Lower lobe of right lung (tissue), 2 donors: ENCODE measurements around the gene PACSIN2. TPM values are rescaled to one million over a fixed set of nuclear protein-coding genes. Genes with fewer than 3 reads are reported as not detected.

Source experiments
- ATAC-seq, 2 donors: fragments of 200-7000 bp; cut with Tn5 transposase; one replicate each; pipeline ENCODE4 v1.9.1; 2020 to 2022; ENCODE audit warnings: mild to moderate bottlenecking in 2 of 2, moderate library complexity in 2 of 2
- DNase-seq: peaks from one replicate; pipeline ENCODE4 v3.0.0-alpha.2; 2020
- H3K27ac ChIP-seq: fragments of 200-600 bp; one replicate; pipeline ENCODE4 v1.8.0; 2022
- H3K27me3 ChIP-seq: fragments of 200-600 bp; one replicate; pipeline ENCODE4 v1.8.0; 2022; ENCODE audit warnings: low read depth
- H3K36me3 ChIP-seq: fragments of 200-600 bp; one replicate; pipeline ENCODE4 v1.8.0; 2022; ENCODE audit warnings: mild to moderate bottlenecking
- H3K4me1 ChIP-seq: fragments of 200-600 bp; one replicate; pipeline ENCODE4 v1.8.0; 2022
- H3K4me3 ChIP-seq: fragments of 200-600 bp; one replicate; pipeline ENCODE4 v1.8.0; 2022; ENCODE audit warnings: mild to moderate bottlenecking
- H3K9me3 ChIP-seq: fragments of 200-600 bp; one replicate; pipeline ENCODE4 v1.8.0; 2022
- intact Hi-C: fragments of 100-400 bp; cut with DNase I; formaldehyde crosslinking; loops from one replicate; pipeline ENCODE4 v1.11.0; 2022
- total RNA-seq: library from RNA; stranded (reverse); fragmentation: NEBNext Ultra II Directional; extraction: Animal tissue kit (Norgen Biotek cat#: 25700); gene quantifications from one replicate; pipeline ENCODE4 v1.2.1, GENCODE V29; 2021
- TF ChIP-seq, protein P1 (sequence below): fragments of 200-600 bp; IDR thresholded peaks from one replicate; pipeline ENCODE4 v1.8.0; 2022; ENCODE audit warnings: antibody characterized with exemption, mild to moderate bottlenecking
- donor health status: DM: no; HTN: yes; CAD: no; lungs with severe emphysema.

Gene PACSIN2
- total RNA-seq, 1 donor from 2014 or later = 104 TPM

DNA sequence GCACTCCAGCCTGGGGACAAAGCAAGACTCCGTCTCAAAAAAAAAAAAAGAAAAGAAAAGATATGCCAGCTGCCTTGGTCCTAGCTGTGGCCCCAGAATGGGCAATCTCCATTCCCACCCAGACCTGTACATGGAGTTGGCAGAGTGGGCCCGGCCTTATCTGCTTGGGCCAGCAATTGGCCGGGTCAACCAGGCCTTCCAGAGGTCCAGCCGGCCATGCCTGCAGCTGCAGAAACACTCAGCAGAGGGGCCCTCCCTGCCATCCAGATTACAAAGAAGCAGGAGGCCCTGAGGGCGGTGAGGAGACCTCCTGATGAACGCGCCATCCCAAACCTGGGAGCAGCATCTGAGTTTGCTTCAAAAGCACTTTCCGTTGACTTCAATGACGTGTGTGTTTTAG is 131.0 kb downstream of the PACSIN2 start:
- intact Hi-C loops = no loop called here
- H3K36me3 ChIP-seq = peaks cover 97% of the 10 kb centered on the region
- TF ChIP-seq, protein P1, sequence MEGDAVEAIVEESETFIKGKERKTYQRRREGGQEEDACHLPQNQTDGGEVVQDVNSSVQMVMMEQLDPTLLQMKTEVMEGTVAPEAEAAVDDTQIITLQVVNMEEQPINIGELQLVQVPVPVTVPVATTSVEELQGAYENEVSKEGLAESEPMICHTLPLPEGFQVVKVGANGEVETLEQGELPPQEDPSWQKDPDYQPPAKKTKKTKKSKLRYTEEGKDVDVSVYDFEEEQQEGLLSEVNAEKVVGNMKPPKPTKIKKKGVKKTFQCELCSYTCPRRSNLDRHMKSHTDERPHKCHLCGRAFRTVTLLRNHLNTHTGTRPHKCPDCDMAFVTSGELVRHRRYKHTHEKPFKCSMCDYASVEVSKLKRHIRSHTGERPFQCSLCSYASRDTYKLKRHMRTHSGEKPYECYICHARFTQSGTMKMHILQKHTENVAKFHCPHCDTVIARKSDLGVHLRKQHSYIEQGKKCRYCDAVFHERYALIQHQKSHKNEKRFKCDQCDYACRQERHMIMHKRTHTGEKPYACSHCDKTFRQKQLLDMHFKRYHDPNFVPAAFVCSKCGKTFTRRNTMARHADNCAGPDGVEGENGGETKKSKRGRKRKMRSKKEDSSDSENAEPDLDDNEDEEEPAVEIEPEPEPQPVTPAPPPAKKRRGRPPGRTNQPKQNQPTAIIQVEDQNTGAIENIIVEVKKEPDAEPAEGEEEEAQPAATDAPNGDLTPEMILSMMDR = no peak

DNA sequence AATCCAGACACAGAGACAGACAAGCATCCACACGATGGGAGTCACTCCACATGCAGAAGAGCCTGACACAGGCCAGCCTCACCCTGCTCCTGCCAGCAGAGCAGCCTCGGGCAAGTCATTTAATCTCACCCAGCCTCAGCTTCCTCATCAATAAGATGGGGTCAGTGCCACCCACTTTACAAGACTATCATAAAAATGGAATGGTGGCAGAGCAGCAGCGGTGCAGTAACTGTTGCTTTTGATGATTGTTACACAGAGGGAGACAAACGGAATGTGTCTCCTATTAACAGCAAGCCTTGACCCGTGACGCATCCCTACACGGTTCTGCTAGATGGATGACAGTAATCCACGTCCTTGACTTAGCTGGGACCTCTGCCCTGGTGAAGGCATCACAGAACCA is 131.8 kb downstream of the PACSIN2 start:
- Histone ChIP-seq H3K4me1 (peaks cover 3% of the 10 kb centered on the region), H3K27me3 (no peaks in the 10 kb centered on the region), H3K36me3 (peaks cover 97% of the 10 kb centered on the region), H3K4me3 (no peak overlapping the region), H3K27ac (no peak overlapping the region), H3K9me3 (no peaks in the 10 kb centered on the region)
- intact Hi-C loops = no loop called here
- ATAC-seq (no peak), DNase-seq (no peak)
- TF ChIP-seq, protein P1 = no peak

More for the DNA sequence above, 131.0 kb downstream of the PACSIN2 start:
- H3K27ac ChIP-seq = no peak overlapping the region
- H3K27me3 ChIP-seq = no peaks in the 10 kb centered on the region
- H3K9me3 ChIP-seq = no peaks in the 10 kb centered on the region
- DNase-seq = no peak
- ATAC-seq = no peak
- no peaks in the 10 kb centered on the region for H3K4me1 ChIP-seq
- H3K4me3 ChIP-seq = no peak overlapping the region

DNA sequence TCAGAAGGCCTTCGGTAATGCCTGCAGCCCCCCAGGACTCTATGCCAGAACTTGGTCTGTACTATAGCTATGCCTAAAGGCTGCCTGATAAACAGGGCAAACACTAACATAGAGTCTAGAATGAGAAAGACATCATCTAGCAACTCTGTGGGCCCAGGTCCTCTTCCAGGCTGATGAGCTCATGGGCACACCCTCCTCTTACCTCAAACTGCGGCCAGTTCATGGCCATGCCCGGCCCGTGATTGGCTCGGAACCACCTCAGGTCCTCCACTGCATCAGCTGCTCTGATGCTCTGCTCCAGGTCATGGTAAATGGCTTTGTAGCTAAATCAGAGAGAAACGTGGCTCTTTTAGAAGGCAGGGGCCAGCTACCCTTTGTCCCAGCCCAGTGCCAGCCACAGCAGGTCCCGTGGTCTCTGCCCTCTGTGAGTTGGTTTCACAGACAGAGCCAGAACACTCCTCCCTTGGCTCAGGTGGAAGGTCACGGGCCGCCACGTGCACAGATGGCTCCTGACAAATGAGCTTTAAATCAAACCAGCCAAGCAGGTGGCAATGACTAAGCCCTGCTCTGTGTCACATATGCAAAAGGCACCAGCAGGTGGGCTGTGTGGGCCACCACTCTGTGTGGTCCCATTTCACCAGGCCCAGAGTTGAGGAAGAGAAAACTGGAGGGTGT is 132.8 kb downstream of the PACSIN2 start:
- ATAC-seq (no peak), DNase-seq (no peak)
- no peaks in the 10 kb centered on the region for H3K9me3 ChIP-seq
- no peaks in the 10 kb centered on the region for H3K27me3 ChIP-seq
- H3K36me3 ChIP-seq = peaks cover 100% of the 10 kb centered on the region
- intact Hi-C loops = no loop called here
- TF ChIP-seq, protein P1 = no peak
- H3K4me3 ChIP-seq = no peak overlapping the region
- no peak overlapping the region for H3K27ac ChIP-seq
- H3K4me1 ChIP-seq = peaks cover 6% of the 10 kb centered on the region

DNA sequence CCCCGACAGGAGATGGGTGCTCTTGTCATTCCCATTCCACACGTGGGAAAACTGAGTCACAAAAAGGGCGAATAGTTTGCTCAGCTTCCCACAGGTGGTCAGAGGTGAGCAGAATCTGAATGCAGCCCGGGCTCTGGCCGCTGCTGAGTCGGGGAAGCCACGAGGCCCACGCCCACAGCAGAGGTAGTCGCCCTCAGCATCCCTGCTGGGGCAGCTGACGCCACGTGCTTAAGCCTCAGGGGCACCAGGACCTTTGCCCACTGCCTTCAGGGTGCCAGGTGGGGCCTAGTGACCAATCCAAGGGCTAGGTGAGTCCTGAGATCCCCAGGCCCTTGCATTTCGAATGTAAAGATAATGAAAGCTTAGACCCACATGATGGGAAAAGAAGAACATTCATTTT is 133.7 kb downstream of the PACSIN2 start:
- Histone ChIP-seq H3K9me3 (no peaks in the 10 kb centered on the region), H3K4me1 (peaks cover 6% of the 10 kb centered on the region), H3K27me3 (no peaks in the 10 kb centered on the region), H3K27ac (no peak overlapping the region), H3K4me3 (no peak overlapping the region), H3K36me3 (peaks cover 100% of the 10 kb centered on the region)
- intact Hi-C loops = no loop called here
- no peak for ATAC-seq
- no peak for DNase-seq
- TF ChIP-seq, protein P1 = no peak

DNA sequence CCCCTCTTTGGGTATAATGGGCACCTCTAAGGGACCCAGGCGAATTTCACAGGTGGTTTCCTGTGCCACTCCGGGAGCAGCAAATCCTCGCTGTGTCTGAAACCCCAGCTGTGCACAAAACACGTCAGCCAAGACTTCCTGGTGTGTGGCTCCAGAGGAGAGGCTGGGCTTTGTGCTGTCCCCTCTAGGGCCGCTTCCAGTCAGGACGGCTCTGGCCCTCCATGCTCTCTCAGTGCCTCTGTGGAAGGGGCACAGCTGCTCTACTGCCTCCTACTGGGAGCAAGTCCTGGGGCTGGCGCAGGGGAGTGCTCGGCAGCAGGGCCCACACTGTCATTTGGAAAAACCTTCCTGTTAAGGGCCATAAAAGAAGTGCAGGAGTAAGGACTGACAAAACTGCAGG is 134.1 kb downstream of the PACSIN2 start:
- H3K36me3 ChIP-seq = peaks cover 100% of the 10 kb centered on the region
- ATAC-seq (no peak), DNase-seq (no peak)
- peaks cover 6% of the 10 kb centered on the region for H3K4me1 ChIP-seq
- intact Hi-C loops = no loop called here
- H3K27me3 ChIP-seq = no peaks in the 10 kb centered on the region
- H3K4me3 ChIP-seq = no peak overlapping the region
- TF ChIP-seq, protein P1 = no peak
- H3K9me3 ChIP-seq = no peaks in the 10 kb centered on the region
- H3K27ac ChIP-seq = no peak overlapping the region
